GM10248 (cell line): ENCODE measurements around the gene SURF4.

Experiments
- CTCF ChIA-PET: fragments of 300-600 bp; sonication (Branson Sonifier 250); formaldehyde crosslinking; extraction: SDS; loops from one replicate; lab custom pipeline; 2021; ENCODE audit warnings: antibody characterized with exemption; lab: Yijun Ruan, JAX
- POLR2A ChIA-PET: fragments of 350-650 bp; sonication (Branson Sonifier 250); formaldehyde crosslinking; extraction: SDS; loops from one replicate; lab custom pipeline; 2020; ENCODE audit warnings: antibody characterized with exemption; lab: Yijun Ruan, JAX
- DNase-seq: peaks from one replicate; pipeline ENCODE4 v3.0.0; 2012; ENCODE audit errors: extremely low spot score
- TF ChIP-seq, protein P1 (sequence below): IDR thresholded peaks from 2 replicates; pipeline ENCODE4 v1.5.1; 2012; ENCODE audit warnings: mild to moderate bottlenecking, low read depth; ENCODE audit errors: extremely low read depth, missing control alignments, control extremely low read depth

SURF4 gene

DNA sequence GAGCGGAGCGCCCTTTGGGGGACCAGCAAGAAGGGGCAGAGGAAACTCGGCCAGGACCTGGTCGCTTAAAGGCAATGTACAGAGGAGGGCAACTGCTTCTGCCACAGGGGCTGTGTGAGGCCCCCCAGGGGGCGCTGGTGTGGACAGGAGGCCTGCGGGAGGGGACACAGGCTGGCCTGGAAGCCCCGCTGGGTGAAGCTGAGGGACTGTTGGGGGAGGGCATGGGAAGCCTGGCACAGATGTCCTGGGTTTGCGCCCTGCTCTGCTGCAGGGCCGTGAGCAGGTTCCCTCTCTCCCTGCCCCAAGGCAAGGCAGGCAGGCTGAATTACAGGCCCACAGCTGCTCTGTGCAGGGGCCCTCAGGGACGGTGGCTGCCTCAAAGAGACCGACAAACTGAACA lies 33.3 kb downstream of the SURF4 start:
- TF ChIP-seq, protein P1, sequence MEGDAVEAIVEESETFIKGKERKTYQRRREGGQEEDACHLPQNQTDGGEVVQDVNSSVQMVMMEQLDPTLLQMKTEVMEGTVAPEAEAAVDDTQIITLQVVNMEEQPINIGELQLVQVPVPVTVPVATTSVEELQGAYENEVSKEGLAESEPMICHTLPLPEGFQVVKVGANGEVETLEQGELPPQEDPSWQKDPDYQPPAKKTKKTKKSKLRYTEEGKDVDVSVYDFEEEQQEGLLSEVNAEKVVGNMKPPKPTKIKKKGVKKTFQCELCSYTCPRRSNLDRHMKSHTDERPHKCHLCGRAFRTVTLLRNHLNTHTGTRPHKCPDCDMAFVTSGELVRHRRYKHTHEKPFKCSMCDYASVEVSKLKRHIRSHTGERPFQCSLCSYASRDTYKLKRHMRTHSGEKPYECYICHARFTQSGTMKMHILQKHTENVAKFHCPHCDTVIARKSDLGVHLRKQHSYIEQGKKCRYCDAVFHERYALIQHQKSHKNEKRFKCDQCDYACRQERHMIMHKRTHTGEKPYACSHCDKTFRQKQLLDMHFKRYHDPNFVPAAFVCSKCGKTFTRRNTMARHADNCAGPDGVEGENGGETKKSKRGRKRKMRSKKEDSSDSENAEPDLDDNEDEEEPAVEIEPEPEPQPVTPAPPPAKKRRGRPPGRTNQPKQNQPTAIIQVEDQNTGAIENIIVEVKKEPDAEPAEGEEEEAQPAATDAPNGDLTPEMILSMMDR: peak; percentile 22
- DNase-seq: no peak
- ChIA-PET CTCF (interaction anchor here (0.9 to 2.5 kb wide), 7 partner anchors 8 to 157 kb away, joined by 3 to 13 read pairs (median 3); no protein-coding TSS in a partner anchor), POLR2A (no interaction called here)

DNA sequence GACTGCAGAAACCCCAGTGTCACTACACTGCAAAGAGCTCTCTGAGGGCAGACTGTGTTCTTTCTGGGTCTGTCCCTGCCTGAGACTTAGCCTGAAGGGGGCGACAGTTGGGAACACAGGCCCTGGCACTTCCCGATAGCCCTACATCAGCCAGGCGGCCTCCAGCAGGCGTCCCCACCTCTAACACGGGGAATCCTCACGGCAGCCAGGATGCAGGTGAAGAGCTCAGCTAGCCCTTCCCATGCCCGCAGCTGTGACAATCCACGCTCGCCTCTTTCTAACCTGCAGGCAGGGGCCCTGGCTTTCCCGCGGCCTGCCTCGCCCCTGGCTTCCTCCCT lies 33.8 kb downstream of the SURF4 start:
- TF ChIP-seq, protein P1: no peak
- CTCF ChIA-PET: interaction anchor here (0.9 to 2.5 kb wide), 6 partner anchors 9 to 156 kb away, joined by 3 to 13 read pairs (median 3); no protein-coding TSS in a partner anchor
- DNase-seq: no peak
- POLR2A ChIA-PET: no interaction called here

DNA sequence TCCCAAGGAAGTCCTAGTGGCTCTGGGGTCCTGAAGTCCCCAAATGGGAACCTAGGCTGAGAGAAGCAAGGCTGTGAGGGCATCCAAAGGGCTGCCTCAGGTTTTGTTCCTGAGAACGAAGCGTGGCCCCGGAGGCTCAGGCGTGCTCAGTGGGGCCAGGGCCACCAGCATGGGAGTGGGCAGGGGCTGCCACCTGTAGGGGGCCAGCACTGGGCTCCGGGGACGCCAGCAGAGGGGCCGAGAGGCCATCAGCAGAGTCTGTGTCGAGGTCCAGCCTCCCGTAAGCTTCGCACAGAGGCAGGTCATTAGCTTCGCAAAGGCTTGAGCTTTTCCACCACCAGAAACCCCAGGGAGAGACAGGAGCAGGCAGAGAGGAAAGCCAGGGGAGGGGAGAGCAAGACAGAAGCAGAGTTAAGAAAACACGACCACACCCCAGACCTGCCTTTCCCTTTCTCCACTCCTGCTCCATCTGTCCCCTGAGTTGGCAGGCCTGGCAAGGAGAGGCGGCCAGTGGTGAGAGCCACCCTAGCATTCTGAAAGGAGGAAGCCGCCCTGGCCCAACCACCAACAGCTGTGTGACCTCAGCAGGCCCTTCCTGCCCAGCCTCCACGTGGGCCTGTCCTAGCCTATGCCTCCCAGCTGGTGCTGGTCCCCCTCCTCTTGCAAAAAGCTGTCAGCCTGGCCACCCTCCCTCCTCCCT lies 34.3 kb downstream of the SURF4 start:
- ChIA-PET CTCF (interaction anchor here (0.9 to 2.5 kb wide), 6 partner anchors 9 to 156 kb away, joined by 3 to 13 read pairs (median 3); no protein-coding TSS in a partner anchor), POLR2A (interaction anchor here (0.5 kb wide), 1 partner anchor 23 kb away, joined by 7 read pairs; no protein-coding TSS in a partner anchor)
- TF ChIP-seq, protein P1: no peak
- DNase-seq: no peak

DNA sequence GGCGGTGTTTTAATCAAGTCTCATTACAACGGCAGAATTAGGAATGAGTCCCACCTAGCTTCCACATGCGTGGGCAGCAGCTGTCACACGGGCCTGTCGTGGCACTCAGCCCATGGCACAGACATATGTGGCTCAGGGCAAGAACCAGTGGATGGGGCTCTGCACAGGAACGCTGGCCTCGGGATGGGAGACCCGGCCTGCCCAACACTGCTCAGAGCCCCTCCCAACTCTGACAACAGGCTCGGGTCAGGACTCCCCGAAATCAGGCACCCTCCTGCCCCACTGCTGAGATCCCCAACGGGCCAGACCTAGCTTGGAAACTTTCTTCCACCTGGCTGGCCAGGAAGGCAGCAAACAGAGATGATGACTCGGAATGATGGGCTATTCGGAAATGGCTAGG lies 34.9 kb downstream of the SURF4 start:
- POLR2A ChIA-PET: interaction anchor here (0.5 to 1.2 kb wide), 2 partner anchors 24 to 31 kb away, joined by 3 to 7 read pairs; no protein-coding TSS in a partner anchor
- CTCF ChIA-PET: no interaction called here

DNA sequence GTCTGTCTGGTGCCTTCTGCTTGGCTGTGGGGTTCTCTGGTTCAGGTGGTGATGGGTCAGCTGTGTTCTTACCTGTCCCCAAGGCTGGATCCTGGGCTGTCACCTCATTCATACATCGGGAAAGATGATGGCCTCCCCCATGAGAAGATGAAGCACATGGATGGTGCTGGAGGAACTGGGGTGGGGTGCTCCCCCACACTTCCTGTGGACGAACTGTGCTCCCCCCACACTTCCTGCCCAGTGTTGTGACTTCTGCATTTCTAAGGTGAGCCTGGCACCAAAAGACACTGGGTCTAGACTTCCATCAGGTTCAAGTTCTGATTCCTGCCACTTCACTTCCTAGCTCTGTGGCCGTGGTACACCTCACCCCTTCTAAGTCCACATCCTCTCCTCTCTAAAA lies 35.6 kb downstream of the SURF4 start:
- no peak for DNase-seq
- ChIA-PET POLR2A (interaction anchor here (1.1 to 1.2 kb wide), 2 partner anchors 8 to 32 kb away, joined by 3 read pairs; partner anchors contain the start of genes MED22 and RPL7A), CTCF (interaction anchor here (1.1 to 1.6 kb wide), 2 partner anchors 10 to 30 kb away, joined by 4 to 6 read pairs; no protein-coding TSS in a partner anchor)
- TF ChIP-seq, protein P1: no peak

More for the DNA sequence above, 34.9 kb downstream of the SURF4 start:
- DNase-seq: no peak
- TF ChIP-seq, protein P1: no peak

DNA sequence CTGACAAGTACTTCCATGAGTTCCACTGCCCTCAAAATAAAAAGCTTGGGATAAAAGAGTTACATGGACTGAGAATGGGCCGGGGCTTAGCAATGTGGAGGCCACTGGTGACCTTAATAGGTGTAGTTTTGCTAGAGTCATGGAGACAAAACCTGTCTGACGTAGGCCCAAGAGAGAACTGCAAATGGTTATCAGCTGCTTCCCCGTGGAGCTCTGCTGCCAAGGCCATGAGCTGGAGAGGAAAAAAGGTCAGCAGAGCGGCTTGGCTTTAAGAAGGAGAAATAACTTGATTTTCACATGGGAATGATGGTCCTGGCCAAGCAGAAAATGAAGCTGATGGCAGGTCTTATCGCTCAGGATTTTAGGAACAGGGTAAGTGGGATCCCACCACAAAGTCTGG lies 36.2 kb downstream of the SURF4 start:
- no peak for DNase-seq
- TF ChIP-seq, protein P1: no peak
- POLR2A ChIA-PET: interaction anchor here (1.1 to 1.2 kb wide), 2 partner anchors 8 to 33 kb away, joined by 3 read pairs; partner anchors contain the start of genes MED22 and RPL7A
- CTCF ChIA-PET: interaction anchor here (1.1 to 1.6 kb wide), 2 partner anchors 10 to 31 kb away, joined by 4 to 6 read pairs; no protein-coding TSS in a partner anchor
